GM12892 (cell line): ENCODE measurements around the gene USP54. TPM values are rescaled to one million over a fixed set of nuclear protein-coding genes. Genes with fewer than 3 reads are reported as not detected.
"Not testable (repeated sequence)": the region's sequence is repeated elsewhere in the genome, so short reads cannot be mapped to it uniquely, and the experiment has no call there.

Experiments used
- DNase-seq: peaks from one replicate; pipeline ENCODE4 v3.0.0; 2011; ENCODE audit not compliant: insufficient read length
- FAIRE-seq: peaks from 2 replicates; lab custom pipeline; 2011; peaks lifted over from hg19 to GRCh38; lab: Jason Lieb, UNC
- POLR2A ChIP-seq: IDR thresholded peaks from 2 replicates; pipeline ENCODE4 v1.6.1; 2011; ENCODE audit warnings: low read depth, low read length, control low read depth
- POLR2AphosphoS5 ChIP-seq: IDR thresholded peaks from 2 replicates; pipeline ENCODE4 v1.6.1; 2011; ENCODE audit warnings: low read depth, low read length, control low read depth
- TAF1 ChIP-seq: IDR thresholded peaks from 2 replicates; pipeline ENCODE4 v1.6.1; 2011; ENCODE audit warnings: low read depth, mild to moderate bottlenecking, control low read depth, low read length, borderline replicate concordance
- polyA plus RNA-seq: library from polyadenylated mRNA; unstranded; fragments of >200 nt; gene quantifications from one replicate; pipeline ENCODE4 v1.2.1, GENCODE V29; 2012; ENCODE audit warnings: missing spikeins, inconsistent platforms; ENCODE audit not compliant: missing spikeins

USP54 gene
- polyA plus RNA-seq, result 4.6 TPM

GRCh38 chr10:73590881-73591799 is at the start of gene USP54:
Gene USP54 (minus strand): TSS chr10:73591342. CDS start chr10:73575658, 15,684 bp downstream.
- TF ChIP-seq TAF1 (no peak), POLR2A (no peak), POLR2AphosphoS5 (no peak)
- FAIRE-seq (peak; percentile 27), DNase-seq (no peak)

DNA sequence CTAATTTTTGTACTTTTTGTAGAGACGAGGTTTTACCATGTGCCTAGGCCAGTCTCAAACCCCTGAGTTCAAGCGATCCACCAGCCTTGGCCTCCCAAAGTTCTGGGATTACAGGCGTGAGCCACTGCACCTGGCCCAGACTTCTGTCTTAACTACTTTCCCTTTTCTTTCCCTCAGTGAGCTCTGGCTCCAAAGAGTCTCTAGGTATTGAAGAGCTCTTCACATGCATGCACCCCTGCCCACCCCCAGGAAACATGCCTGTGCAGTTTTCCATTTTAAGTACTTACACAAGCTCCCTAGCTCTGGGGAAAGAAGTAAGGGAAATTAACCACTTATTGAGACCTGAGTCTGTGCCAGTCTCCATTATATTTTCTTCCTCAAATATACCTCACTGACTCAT is 48.1 kb upstream of the USP54 start:
- FAIRE-seq (no peak), DNase-seq (no peak)
- no peak for TF ChIP-seq POLR2A
- TF ChIP-seq TAF1, result no peak
- no peak for TF ChIP-seq POLR2AphosphoS5

- TF ChIP-seq POLR2A, result no peak
- no peak for TF ChIP-seq POLR2AphosphoS5
- no peak for TF ChIP-seq TAF1
- DNase-seq (no peak), FAIRE-seq (no peak)
Measured at GRCh38 chr10:73635781-73636180, 44.6 kb upstream of the USP54 start.

GRCh38 chr10:73634421-73634820 is 43.3 kb upstream of the USP54 start:
- no peak for TF ChIP-seq POLR2AphosphoS5
- no peak for TF ChIP-seq TAF1
- no peak for TF ChIP-seq POLR2A
- no peak for DNase-seq
- no peak for FAIRE-seq

DNA sequence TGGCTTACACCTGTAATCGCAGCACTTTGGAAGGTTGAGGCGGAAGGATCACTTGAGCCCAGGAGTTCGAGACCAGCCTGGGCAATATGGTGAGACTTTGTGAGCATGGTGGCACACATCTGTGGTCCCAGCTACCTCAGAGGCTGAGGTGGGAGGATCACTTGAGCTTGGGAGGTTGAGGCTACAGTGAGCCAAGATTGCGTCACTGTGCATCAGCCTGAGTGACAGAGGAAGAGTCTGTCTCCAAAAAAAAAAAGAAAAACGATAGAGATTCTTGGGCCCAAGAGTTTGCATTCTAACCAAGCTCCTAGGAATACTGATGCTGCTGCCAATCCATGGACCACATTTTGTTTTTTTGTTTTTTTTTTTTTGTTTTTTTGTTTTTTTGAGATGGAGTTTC is 38.0 kb upstream of the USP54 start:
- FAIRE-seq (no peak), DNase-seq (no peak)
- TF ChIP-seq POLR2A (no peak), POLR2AphosphoS5 (no peak), TAF1 (no peak)

DNA sequence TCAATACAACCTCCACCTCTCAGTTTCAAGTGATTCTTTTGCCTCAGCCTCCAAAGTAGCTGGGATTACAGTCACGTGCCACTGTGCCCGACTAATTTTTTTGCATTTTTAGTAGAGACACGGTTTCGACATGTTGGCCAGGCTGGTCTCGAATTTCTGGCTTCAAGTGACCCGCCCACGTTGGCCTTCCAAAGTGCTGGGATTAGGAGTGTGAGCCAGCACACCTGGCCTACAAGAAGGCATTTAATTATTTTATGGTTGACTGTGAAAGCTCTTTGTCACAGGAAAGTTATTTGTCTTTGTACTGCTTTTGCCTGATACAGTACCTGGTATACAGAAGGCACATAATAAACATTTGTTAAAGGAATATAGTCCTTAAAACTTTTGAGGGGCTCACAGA is 37.3 kb upstream of the USP54 start:
- DNase-seq (no peak), FAIRE-seq (no peak)
- no peak for TF ChIP-seq TAF1
- no peak for TF ChIP-seq POLR2A
- no peak for TF ChIP-seq POLR2AphosphoS5

- FAIRE-seq, result no peak
- TF ChIP-seq POLR2A, result no peak; the same call in 1 of the 2 replicates
- no peak for DNase-seq
Measured at GRCh38 chr10:73627300-73627699, 36.2 kb upstream of the USP54 start.

- FAIRE-seq, result peak; percentile 98
- DNase-seq, result peak; percentile 92
- TF ChIP-seq TAF1, result peak; percentile 91
- peak; percentile 93 for TF ChIP-seq POLR2A
- TF ChIP-seq POLR2AphosphoS5, result peak; percentile 96
Measured at GRCh38 chr10:73625884-73626752, 35.0 kb upstream of the USP54 start.

- DNase-seq (no peak), FAIRE-seq (no peak)
- no peak for TF ChIP-seq POLR2AphosphoS5
- TF ChIP-seq TAF1, result no peak
- no peak for TF ChIP-seq POLR2A
Measured at GRCh38 chr10:73625004-73625883, 34.1 kb upstream of the USP54 start.

- TF ChIP-seq TAF1 (no peak), POLR2A (no peak), POLR2AphosphoS5 (no peak)
- DNase-seq (no peak), FAIRE-seq (no peak)
Measured at GRCh38 chr10:73623056-73623455, 31.9 kb upstream of the USP54 start.

DNA sequence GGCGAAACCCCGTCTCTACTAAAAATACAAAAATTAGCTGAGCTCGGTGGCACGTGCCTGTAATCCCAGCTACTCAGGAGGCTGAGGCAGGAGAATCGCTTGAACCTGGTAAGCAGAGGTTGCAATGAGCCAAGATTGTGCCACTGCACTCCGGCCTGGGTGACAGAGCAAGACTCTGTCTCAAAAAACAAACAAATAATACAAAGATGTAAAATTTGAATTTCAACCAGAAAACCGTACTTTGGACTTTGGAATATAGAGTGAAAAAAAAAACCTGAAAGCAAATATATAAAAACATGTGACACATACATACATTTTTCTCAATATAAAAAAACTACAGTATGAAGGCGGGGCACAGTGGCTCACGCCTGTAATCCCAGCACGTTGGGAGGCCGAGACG is 29.8 kb upstream of the USP54 start:
- not testable (repeated sequence) for DNase-seq, FAIRE-seq

DNA sequence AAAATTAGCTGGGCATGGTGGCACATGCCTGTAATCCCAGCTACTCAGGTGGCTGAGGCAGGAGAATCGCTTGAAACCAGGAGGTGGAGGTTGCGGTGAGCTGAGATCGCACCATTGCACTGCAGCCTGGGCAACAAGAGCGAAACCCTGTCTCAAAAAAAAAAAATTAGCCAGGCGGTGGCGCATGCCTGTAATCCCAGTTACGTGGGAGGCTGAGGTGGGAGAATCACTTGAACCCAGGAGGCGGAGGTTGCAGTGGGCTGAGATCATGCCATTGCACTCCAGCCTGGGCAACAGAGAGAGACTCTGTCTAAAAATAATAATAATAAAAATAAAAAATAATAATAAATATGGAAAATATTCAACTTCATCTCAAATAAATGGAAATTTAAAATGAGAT is 26.0 kb upstream of the USP54 start:
- not testable (repeated sequence) for FAIRE-seq, DNase-seq
